BE2C (cell line): Measurements from ENCODE around the gene DOC2A.

Source experiments
- DNase-seq: peaks from one replicate; pipeline ENCODE4 v3.0.0-alpha.2; 2020
- H3K27me3 ChIP-seq: fragments of 250-450 bp; sonication (Bioruptor Pico); 2 replicates; pipeline ENCODE4 v1.5.1; 2020; ENCODE audit warnings: mild to moderate bottlenecking
- H3K36me3 ChIP-seq: fragments of 250-450 bp; sonication (Bioruptor Pico); 2 replicates; pipeline ENCODE4 v1.5.1; 2020; ENCODE audit warnings: mild to moderate bottlenecking
- H3K4me1 ChIP-seq: fragments of 250-450 bp; sonication (Bioruptor Pico); 2 replicates; pipeline ENCODE4 v1.5.1; 2020
- H3K4me3 ChIP-seq: 2 replicates; pipeline ENCODE4 v1.5.1; 2011; ENCODE audit warnings: low read depth, low read length
- H3K9me3 ChIP-seq: fragments of 250-450 bp; sonication (Bioruptor Pico); 2 replicates; pipeline ENCODE4 v1.5.1; 2020
- CTCF ChIP-seq: IDR thresholded peaks from 2 replicates; pipeline ENCODE4 v1.5.1; 2012; ENCODE audit warnings: mild to moderate bottlenecking, low read depth, low read length

DOC2A gene

GRCh38 chr16:30030011-30030685 lies 19.3 kb upstream of the DOC2A start:
- Histone ChIP-seq H3K4me3 (peak overlapping the region; percentile 61), H3K36me3 (no peaks in the 10 kb centered on the region), H3K27me3 (no peaks in the 10 kb centered on the region), H3K9me3 (no peaks in the 10 kb centered on the region), H3K4me1 (peaks cover 7% of the 10 kb centered on the region)
- DNase-seq, result no peak
- no peak for TF ChIP-seq CTCF

GRCh38 chr16:30028438-30029076 lies 17.7 kb upstream of the DOC2A start:
- H3K27me3 ChIP-seq, result no peaks in the 10 kb centered on the region
- no peaks in the 10 kb centered on the region for H3K9me3 ChIP-seq
- H3K4me3 ChIP-seq, result no peak overlapping the region
- peaks cover 7% of the 10 kb centered on the region for H3K4me1 ChIP-seq
- DNase-seq, result no peak
- H3K36me3 ChIP-seq, result no peaks in the 10 kb centered on the region
- TF ChIP-seq CTCF, result no peak

GRCh38 chr16:30027588-30028437 lies 17.0 kb upstream of the DOC2A start:
- DNase-seq, result peak; percentile 49
- Histone ChIP-seq H3K4me3 (no peak overlapping the region), H3K4me1 (peaks cover 7% of the 10 kb centered on the region), H3K27me3 (no peaks in the 10 kb centered on the region), H3K36me3 (no peaks in the 10 kb centered on the region), H3K9me3 (no peaks in the 10 kb centered on the region)
- TF ChIP-seq CTCF, result no peak

- H3K27me3 ChIP-seq, result no peaks in the 10 kb centered on the region
- no peak for TF ChIP-seq CTCF
These were observed 15.6 kb upstream of the DOC2A start for GRCh38 chr16:30026449-30026848.

GRCh38 chr16:30025574-30025973 lies 14.7 kb upstream of the DOC2A start:
- Histone ChIP-seq H3K4me1 (no peaks in the 10 kb centered on the region; the same call in 1 of the 2 replicates), H3K9me3 (no peaks in the 10 kb centered on the region), H3K4me3 (no peak overlapping the region), H3K36me3 (no peaks in the 10 kb centered on the region), H3K27me3 (no peaks in the 10 kb centered on the region)
- no peak for DNase-seq
- TF ChIP-seq CTCF, result no peak

More at GRCh38 chr16:30026449-30026848, 15.6 kb upstream of the DOC2A start:
- no peaks in the 10 kb centered on the region for H3K36me3 ChIP-seq
- H3K9me3 ChIP-seq, result no peaks in the 10 kb centered on the region
- no peak for DNase-seq
- no peak overlapping the region for H3K4me3 ChIP-seq
- H3K4me1 ChIP-seq, result peaks cover under 1% of the 10 kb centered on the region

GRCh38 chr16:30025156-30025555 lies 14.3 kb upstream of the DOC2A start:
- H3K9me3 ChIP-seq, result no peaks in the 10 kb centered on the region
- no peaks in the 10 kb centered on the region for H3K27me3 ChIP-seq
- no peak for TF ChIP-seq CTCF
- DNase-seq, result no peak
- H3K4me1 ChIP-seq, result no peaks in the 10 kb centered on the region; the same call in 1 of the 2 replicates
- H3K36me3 ChIP-seq, result no peaks in the 10 kb centered on the region
- no peak overlapping the region for H3K4me3 ChIP-seq
